CD4-positive, alpha-beta T cell (primary cell): Measurements from ENCODE around the gene PRPF19. TPM values are rescaled to one million over a fixed set of nuclear protein-coding genes. Genes with fewer than 3 reads are reported as not detected.
"Not testable (repeated sequence)": the region's sequence is repeated elsewhere in the genome, so short reads cannot be mapped to it uniquely, and the experiment has no call there.

Experiments
- ATAC-seq: fragments of 200-7000 bp; cut with Tn5 transposase; one replicate; pipeline ENCODE4 v1.10.0; 2022; ENCODE audit warnings: mild to moderate bottlenecking; ENCODE audit not compliant: poor library complexity
- CTCF ChIA-PET: fragments of 350-600 bp; sonication (Branson Sonifier 250); formaldehyde crosslinking; loops from one replicate; lab custom pipeline; 2021; ENCODE audit warnings: antibody characterized with exemption, inconsistent platforms; lab: Charles Lee
- POLR2A ChIA-PET: fragments of 350-600 bp; sonication (Branson Sonifier 250); formaldehyde crosslinking; loops from one replicate; lab custom pipeline; 2021; ENCODE audit warnings: antibody characterized with exemption, inconsistent platforms; lab: Charles Lee
- DNase-seq, 14 experiments: peaks; one replicate each; pipeline ENCODE4 v3.0.0-alpha.2; 2013 to 2020; ENCODE audit warnings: mixed read lengths in 2 of 14
- H3K27ac ChIP-seq, 2 donors: one replicate each; pipeline versions ENCODE4 v1.5.1 to v1.7.0; 2013; ENCODE audit warnings: low read length in 2 of 2, low read depth in 1 of 2, mild to moderate bottlenecking in 1 of 2
- H3K27me3 ChIP-seq, 2 experiments: 1 replicate in 1 of 2; 2 replicates in 1 of 2; pipeline versions ENCODE4 v1.6.1 to v1.7.0; 2013; ENCODE audit warnings: low read length in 2 of 2, control low read depth in 1 of 2, mild to moderate bottlenecking in 1 of 2, moderate library complexity in 1 of 2; ENCODE audit not compliant: insufficient read depth in 2 of 2, control insufficient read depth in 1 of 2
- H3K36me3 ChIP-seq: one replicate; pipeline ENCODE4 v1.6.1; 2013; ENCODE audit warnings: low read length, control low read depth; ENCODE audit not compliant: insufficient read depth
- H3K4me1 ChIP-seq: one replicate; pipeline ENCODE4 v1.6.1; 2013; ENCODE audit warnings: low read length, control low read depth; ENCODE audit not compliant: insufficient read depth
- H3K4me3 ChIP-seq: one replicate; pipeline ENCODE4 v1.5.1; 2013; ENCODE audit warnings: mild to moderate bottlenecking, low read length, moderate library complexity
- H3K9me3 ChIP-seq, 2 experiments: 1 replicate in 1 of 2; 2 replicates in 1 of 2; pipeline versions ENCODE4 v1.6.1 to v1.7.0; 2013; ENCODE audit warnings: low read length in 2 of 2, mild to moderate bottlenecking in 2 of 2, control low read depth in 1 of 2, moderate library complexity in 1 of 2; ENCODE audit not compliant: control insufficient read depth in 1 of 2, insufficient read depth in 1 of 2
- H3K27ac Mint-ChIP-seq: one replicate; pipeline ENCODE4 v1.8.0; 2020; ENCODE audit warnings: mixed read lengths
- H3K27me3 Mint-ChIP-seq: one replicate; pipeline ENCODE4 v1.8.0; 2021; ENCODE audit warnings: mixed read lengths
- H3K36me3 Mint-ChIP-seq: one replicate; pipeline ENCODE4 v1.8.0; 2021; ENCODE audit warnings: low read depth, mixed read lengths
- H3K4me1 Mint-ChIP-seq: one replicate; pipeline ENCODE4 v1.8.0; 2021; ENCODE audit warnings: low read depth, mixed read lengths
- H3K4me3 Mint-ChIP-seq: one replicate; pipeline ENCODE4 v1.8.0; 2020; ENCODE audit warnings: mild to moderate bottlenecking, mixed read lengths
- H3K9me3 Mint-ChIP-seq: one replicate; pipeline ENCODE4 v1.8.0; 2020; ENCODE audit warnings: mixed read lengths
- intact Hi-C, 2 experiments: fragments of 100-400 bp; cut with DNase I in 1 of 2; cut with micrococcal nuclease in 1 of 2; formaldehyde crosslinking; loops; one replicate each; pipeline versions ENCODE4 v1.15.1 to v1.9.0; 2023 to 2025; cut with DNase I, micrococcal nuclease
- total RNA-seq, 174 experiments: library from RNA in 2 of 174; stranded (reverse) in 2 of 174; gene quantifications; one replicate each; pipeline ENCODE4 v1.2.3 and lab custom pipeline; 2021 to 2026
- TF ChIP-seq, protein P1 (sequence below): fragments of 200-600 bp; IDR thresholded peaks from one replicate; pipeline ENCODE4 v1.8.0; 2022; ENCODE audit warnings: antibody characterized with exemption, mild to moderate bottlenecking

The PRPF19 gene
- total RNA-seq, 2 experiments from 2014 or later = 63.2 to 67.3 TPM

GRCh38 chr11:60912223-60912850 lies 6.0 kb upstream of the PRPF19 start:
- no peaks in the 10 kb centered on the region for H3K27me3 Mint-ChIP-seq
- H3K36me3 ChIP-seq = no peaks in the 10 kb centered on the region
- TF ChIP-seq, protein P1, sequence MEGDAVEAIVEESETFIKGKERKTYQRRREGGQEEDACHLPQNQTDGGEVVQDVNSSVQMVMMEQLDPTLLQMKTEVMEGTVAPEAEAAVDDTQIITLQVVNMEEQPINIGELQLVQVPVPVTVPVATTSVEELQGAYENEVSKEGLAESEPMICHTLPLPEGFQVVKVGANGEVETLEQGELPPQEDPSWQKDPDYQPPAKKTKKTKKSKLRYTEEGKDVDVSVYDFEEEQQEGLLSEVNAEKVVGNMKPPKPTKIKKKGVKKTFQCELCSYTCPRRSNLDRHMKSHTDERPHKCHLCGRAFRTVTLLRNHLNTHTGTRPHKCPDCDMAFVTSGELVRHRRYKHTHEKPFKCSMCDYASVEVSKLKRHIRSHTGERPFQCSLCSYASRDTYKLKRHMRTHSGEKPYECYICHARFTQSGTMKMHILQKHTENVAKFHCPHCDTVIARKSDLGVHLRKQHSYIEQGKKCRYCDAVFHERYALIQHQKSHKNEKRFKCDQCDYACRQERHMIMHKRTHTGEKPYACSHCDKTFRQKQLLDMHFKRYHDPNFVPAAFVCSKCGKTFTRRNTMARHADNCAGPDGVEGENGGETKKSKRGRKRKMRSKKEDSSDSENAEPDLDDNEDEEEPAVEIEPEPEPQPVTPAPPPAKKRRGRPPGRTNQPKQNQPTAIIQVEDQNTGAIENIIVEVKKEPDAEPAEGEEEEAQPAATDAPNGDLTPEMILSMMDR = no peak
- peak overlapping the region; percentile 17 for H3K4me3 ChIP-seq
- H3K4me1 Mint-ChIP-seq = peaks cover 60% of the 10 kb centered on the region
- intact Hi-C loops = loop anchor here (2.0 to 5.0 kb wide), 2 partner anchors 216 to 420 kb away; partner anchors contain the start of genes DDB1 (in 1 of the 2) and TKFC (in 1 of the 2)
- peak overlapping the region; percentile 33 to 97 for H3K27ac ChIP-seq
- ChIA-PET CTCF (interaction anchor here (1.2 to 2.1 kb wide), 2 partner anchors 13 to 81 kb away, joined by 3 to 5 read pairs; no protein-coding TSS in a partner anchor), POLR2A (interaction anchor here (0.6 to 4.7 kb wide), 14 partner anchors 7 to 517 kb away, joined by 3 to 43 read pairs (median 4); partner anchors contain the start of genes CPSF7, PRPF19, SDHAF2 and TMEM138)
- peak overlapping the region; percentile 87 for H3K27ac Mint-ChIP-seq
- no peaks in the 10 kb centered on the region for H3K27me3 ChIP-seq
- DNase-seq = peak in 6 of 14 experiments; percentile 36 to 78 (median 58)
- no peaks in the 10 kb centered on the region for H3K9me3 Mint-ChIP-seq
- peaks cover 22% of the 10 kb centered on the region for H3K36me3 Mint-ChIP-seq
- peak; percentile 55 for ATAC-seq
- H3K4me3 Mint-ChIP-seq = peak overlapping the region; percentile 71
- H3K4me1 ChIP-seq = peaks cover 65% of the 10 kb centered on the region
- H3K9me3 ChIP-seq = no peaks in the 10 kb centered on the region

GRCh38 chr11:60910711-60911380 lies 4.5 kb upstream of the PRPF19 start:
- TF ChIP-seq, protein P1 = no peak
- POLR2A ChIA-PET = no interaction called here
- intact Hi-C loops = loop anchor here in 1 of 2 experiments (5.0 kb wide), 1 partner anchor 421 kb away; the partner anchor contains the start of genes DDB1 and TKFC
- Histone ChIP-seq H3K27ac (no peak overlapping the region), H3K9me3 (no peaks in the 10 kb centered on the region), H3K4me3 (no peak overlapping the region), H3K4me1 (peaks cover 60% of the 10 kb centered on the region), H3K36me3 (no peaks in the 10 kb centered on the region), H3K27me3 (no peaks in the 10 kb centered on the region)
- Mint-ChIP-seq H3K27me3 (no peaks in the 10 kb centered on the region), H3K4me3 (peak overlapping the region; percentile 26), H3K9me3 (no peaks in the 10 kb centered on the region), H3K4me1 (peaks cover 60% of the 10 kb centered on the region), H3K36me3 (peaks cover 24% of the 10 kb centered on the region), H3K27ac (peak overlapping the region; percentile 87)
- ATAC-seq (no peak), DNase-seq (no peak)
- CTCF ChIA-PET = interaction anchor here (2.1 kb wide), 1 partner anchor 11 kb away, joined by 5 read pairs; no protein-coding TSS in a partner anchor

DNA sequence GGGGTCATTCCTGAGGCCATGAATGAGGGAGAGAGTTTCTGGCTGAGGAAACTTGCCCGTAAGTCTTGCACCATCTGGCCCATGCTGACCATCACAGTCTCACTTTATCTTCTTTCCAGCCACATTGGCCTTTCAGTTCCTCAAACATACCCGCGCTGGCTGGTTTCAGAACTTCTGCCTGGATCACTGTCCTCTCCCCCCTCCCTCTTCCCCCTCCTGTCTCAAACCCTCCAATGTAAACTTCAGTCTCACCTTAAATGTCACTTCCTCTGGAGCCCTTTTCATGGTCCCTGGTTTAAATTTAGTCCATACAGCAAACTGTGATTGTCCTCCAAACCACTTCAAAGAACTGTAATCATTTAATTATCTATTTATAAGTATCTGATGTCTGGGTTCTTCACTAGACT lies 3.9 kb upstream of the PRPF19 start:
- no peaks in the 10 kb centered on the region for H3K9me3 ChIP-seq
- Mint-ChIP-seq H3K36me3 (peaks cover 24% of the 10 kb centered on the region), H3K9me3 (no peaks in the 10 kb centered on the region), H3K27ac (peak overlapping the region; percentile 87), H3K4me3 (no peak overlapping the region), H3K27me3 (no peaks in the 10 kb centered on the region), H3K4me1 (peaks cover 60% of the 10 kb centered on the region)
- H3K4me1 ChIP-seq = peaks cover 59% of the 10 kb centered on the region
- TF ChIP-seq, protein P1 = no peak
- CTCF ChIA-PET = no interaction called here
- ATAC-seq (no peak), DNase-seq (peak in 3 of 14 experiments; percentile 21 to 55 (median 53))
- no peak overlapping the region for H3K27ac ChIP-seq
- H3K27me3 ChIP-seq = no peaks in the 10 kb centered on the region
- POLR2A ChIA-PET = no interaction called here
- intact Hi-C loops = loop anchor here in 1 of 2 experiments (5.0 kb wide), 1 partner anchor 422 kb away; the partner anchor contains the start of genes DDB1 and TKFC
- H3K4me3 ChIP-seq = no peak overlapping the region
- no peaks in the 10 kb centered on the region for H3K36me3 ChIP-seq

GRCh38 chr11:60909680-60910280 lies 3.4 kb upstream of the PRPF19 start:
- H3K9me3 Mint-ChIP-seq, H3K4me3 Mint-ChIP-seq, H3K27me3 ChIP-seq, H3K9me3 ChIP-seq, H3K27me3 Mint-ChIP-seq, POLR2A ChIA-PET, ATAC-seq, H3K27ac ChIP-seq, H3K36me3 ChIP-seq, H3K4me3 ChIP-seq, DNase-seq: not testable (repeated sequence)
- Mint-ChIP-seq H3K36me3 (peaks cover 23% of the 10 kb centered on the region), H3K4me1 (peaks cover 60% of the 10 kb centered on the region), H3K27ac (peak overlapping the region; percentile 7)
- H3K4me1 ChIP-seq = peaks cover 59% of the 10 kb centered on the region
- CTCF ChIA-PET = interaction anchor here (1.6 kb wide), 1 partner anchor 60 kb away, joined by 4 read pairs; no protein-coding TSS in a partner anchor
- intact Hi-C loops = loop anchor here (5.0 to 10.0 kb wide), 6 partner anchors 67 to 1205 kb away; partner anchors contain the start of genes CCDC86 (in 1 of the 2), CYB561A3 (in 1 of the 2), DDB1 (in 1 of the 2) and FTH1 (in 1 of the 2)
